Hepatocyte (in vitro differentiated cells): Measurements from ENCODE around the gene ESPL1. TPM values are rescaled to one million over a fixed set of nuclear protein-coding genes. Genes with fewer than 3 reads are reported as not detected.

Experiments used
- DNase-seq: peaks from one replicate; pipeline ENCODE4 v3.0.0-alpha.2; 2016; ENCODE audit warnings: low spot score
- H2AFZ ChIP-seq: fragments of 200-600 bp; sonication (generic); 2 replicates; pipeline ENCODE4 v1.6.0; 2016; ENCODE audit warnings: antibody characterized with exemption, mild to moderate bottlenecking
- H3K27ac ChIP-seq: fragments of 200-600 bp; sonication (generic); 2 replicates; pipeline ENCODE4 v1.5.1; 2016; ENCODE audit warnings: mild to moderate bottlenecking
- H3K27me3 ChIP-seq: fragments of 200-600 bp; sonication (generic); 2 replicates; pipeline ENCODE4 v1.6.1; 2016
- H3K36me3 ChIP-seq: fragments of 200-600 bp; sonication (generic); replicated peaks from 2 replicates; pipeline ENCODE4 v1.5.1; 2016; ENCODE audit warnings: low read depth; ENCODE audit not compliant: insufficient read depth
- H3K4me1 ChIP-seq: fragments of 200-600 bp; sonication (generic); 2 replicates; pipeline ENCODE4 v1.5.1; 2016; ENCODE audit warnings: mild to moderate bottlenecking, moderate library complexity; ENCODE audit not compliant: insufficient read depth
- H3K4me2 ChIP-seq: fragments of 200-600 bp; sonication (generic); 2 replicates; pipeline ENCODE4 v1.6.0; 2016
- H3K4me3 ChIP-seq: fragments of 200-600 bp; sonication (generic); 2 replicates; pipeline ENCODE4 v1.5.1; 2016; ENCODE audit warnings: mild to moderate bottlenecking
- H3K79me2 ChIP-seq: fragments of 200-600 bp; sonication (generic); 2 replicates; pipeline ENCODE4 v1.6.0; 2017; ENCODE audit warnings: mild to moderate bottlenecking
- H3K9me2 ChIP-seq: fragments of 200-600 bp; sonication (generic); replicated peaks from 2 replicates; pipeline ENCODE4 v1.6.0; 2017; ENCODE audit warnings: mild to moderate bottlenecking; ENCODE audit not compliant: insufficient read depth
- H3K9me3 ChIP-seq: fragments of 200-600 bp; sonication (generic); 2 replicates; pipeline ENCODE4 v1.5.1; 2016; ENCODE audit warnings: low read depth, mild to moderate bottlenecking
- H4K20me1 ChIP-seq: fragments of 200-600 bp; sonication (generic); 2 replicates; pipeline ENCODE4 v1.6.0; 2016; ENCODE audit warnings: mild to moderate bottlenecking; ENCODE audit not compliant: insufficient read depth, poor library complexity, severe bottlenecking
- EZH2 ChIP-seq: fragments of 200-600 bp; sonication (generic); IDR thresholded peaks from 2 replicates; pipeline ENCODE4 v1.6.1; 2016; ENCODE audit warnings: antibody characterized with exemption, mild to moderate bottlenecking, borderline replicate concordance
- EZH2phosphoT487 ChIP-seq: fragments of 200-600 bp; sonication (generic); IDR thresholded peaks from one replicate; pipeline ENCODE4 v1.6.1; 2018; ENCODE audit warnings: antibody characterized with exemption, mild to moderate bottlenecking, low read depth, moderate library complexity; ENCODE audit not compliant: unreplicated experiment, severe bottlenecking
- WGBS: methylation state at CpG from one replicate; pipeline ENCODE4 v1.1.6; 2016; ENCODE audit warnings: low lambda C conversion rate; ENCODE audit errors: missing lambda C conversion rate; 5-methylcytosine and 5-hydroxymethylcytosine counted together
- polyA plus RNA-seq: library from polyadenylated mRNA; unstranded; fragments of >200 nt; fragmentation: Nextera tagmentation; extraction: Ambion mirVana; gene quantifications from 2 replicates; pipeline ENCODE4 v1.2.1, GENCODE V29; 2016
- total RNA-seq: library from RNA; depleted of rRNA; stranded (reverse); fragments of >200 nt; gene quantifications from 2 replicates; pipeline ENCODE4 v1.2.3, GENCODE V29; 2014
- TF ChIP-seq, protein P1 (sequence below): fragments of 200-600 bp; sonication (generic); IDR thresholded peaks from 2 replicates; pipeline ENCODE4 v1.5.1; 2016; ENCODE audit warnings: antibody characterized with exemption, mild to moderate bottlenecking; ENCODE audit not compliant: poor library complexity

The ESPL1 gene
- total and polyA plus RNA-seq, 2 experiments from 2014 or later: 5.8 to 7.6 TPM

DNA sequence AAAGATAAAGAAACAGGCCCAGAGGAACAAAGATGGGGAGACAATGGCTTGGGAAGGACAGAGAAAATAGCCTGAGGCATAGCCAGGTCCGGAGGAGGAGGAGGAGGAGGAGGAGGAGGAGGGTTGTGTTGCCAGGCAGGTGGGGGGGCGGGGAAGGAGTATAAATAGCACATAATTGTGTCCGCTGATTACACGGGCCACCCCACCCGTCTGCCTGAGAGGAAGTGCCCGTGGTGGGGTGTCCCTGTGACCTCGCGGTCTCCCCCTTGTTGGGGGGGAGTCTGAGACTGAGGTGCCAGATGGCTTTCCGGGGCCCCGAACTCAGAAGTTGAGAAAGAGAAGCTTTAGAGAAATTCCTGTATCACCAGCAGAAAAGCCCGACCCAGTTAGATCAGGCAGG lies 69.9 kb downstream of the ESPL1 start:
- Histone ChIP-seq H3K79me2 (no peaks in the 10 kb centered on the region), H3K27ac (no peak overlapping the region), H3K4me1 (peaks cover 8% of the 10 kb centered on the region), H3K36me3 (no peaks in the 10 kb centered on the region), H4K20me1 (no peaks in the 10 kb centered on the region), H2AFZ (no peak overlapping the region), H3K9me3 (no peaks in the 10 kb centered on the region), H3K4me3 (no peak overlapping the region), H3K4me2 (no peak overlapping the region), H3K9me2 (no peaks in the 10 kb centered on the region), H3K27me3 (peaks cover 3% of the 10 kb centered on the region)
- WGBS: 55% methylated on average over 8 of the region's 11 CpGs
- no peak for DNase-seq
- TF ChIP-seq EZH2 (no peak), EZH2phosphoT487 (no peak)
- TF ChIP-seq, protein P1, sequence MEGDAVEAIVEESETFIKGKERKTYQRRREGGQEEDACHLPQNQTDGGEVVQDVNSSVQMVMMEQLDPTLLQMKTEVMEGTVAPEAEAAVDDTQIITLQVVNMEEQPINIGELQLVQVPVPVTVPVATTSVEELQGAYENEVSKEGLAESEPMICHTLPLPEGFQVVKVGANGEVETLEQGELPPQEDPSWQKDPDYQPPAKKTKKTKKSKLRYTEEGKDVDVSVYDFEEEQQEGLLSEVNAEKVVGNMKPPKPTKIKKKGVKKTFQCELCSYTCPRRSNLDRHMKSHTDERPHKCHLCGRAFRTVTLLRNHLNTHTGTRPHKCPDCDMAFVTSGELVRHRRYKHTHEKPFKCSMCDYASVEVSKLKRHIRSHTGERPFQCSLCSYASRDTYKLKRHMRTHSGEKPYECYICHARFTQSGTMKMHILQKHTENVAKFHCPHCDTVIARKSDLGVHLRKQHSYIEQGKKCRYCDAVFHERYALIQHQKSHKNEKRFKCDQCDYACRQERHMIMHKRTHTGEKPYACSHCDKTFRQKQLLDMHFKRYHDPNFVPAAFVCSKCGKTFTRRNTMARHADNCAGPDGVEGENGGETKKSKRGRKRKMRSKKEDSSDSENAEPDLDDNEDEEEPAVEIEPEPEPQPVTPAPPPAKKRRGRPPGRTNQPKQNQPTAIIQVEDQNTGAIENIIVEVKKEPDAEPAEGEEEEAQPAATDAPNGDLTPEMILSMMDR: no peak

GRCh38 chr12:53338916-53339315 lies 70.8 kb downstream of the ESPL1 start:
- H3K4me3 ChIP-seq: no peak overlapping the region
- 41% methylated on average over 2 of the region's 6 CpGs for WGBS

GRCh38 chr12:53340398-53340797 lies 72.3 kb downstream of the ESPL1 start:
- no peaks in the 10 kb centered on the region for H4K20me1 ChIP-seq
- no peak overlapping the region for H3K27ac ChIP-seq
- no peak for TF ChIP-seq EZH2
- TF ChIP-seq EZH2phosphoT487: no peak
- TF ChIP-seq, protein P1: no peak
- H3K27me3 ChIP-seq: peaks cover 3% of the 10 kb centered on the region
- peaks cover 10% of the 10 kb centered on the region for H3K4me1 ChIP-seq
- 83% methylated on average over 8 of the region's 9 CpGs for WGBS
- H2AFZ ChIP-seq: no peak overlapping the region
- H3K9me3 ChIP-seq: no peaks in the 10 kb centered on the region
- H3K79me2 ChIP-seq: no peaks in the 10 kb centered on the region
- H3K4me2 ChIP-seq: no peak overlapping the region
- no peak overlapping the region for H3K4me3 ChIP-seq
- H3K9me2 ChIP-seq: no peaks in the 10 kb centered on the region
- no peaks in the 10 kb centered on the region for H3K36me3 ChIP-seq
- no peak for DNase-seq

More at GRCh38 chr12:53338916-53339315, 70.8 kb downstream of the ESPL1 start:
- DNase-seq: peak; percentile 41
- Histone ChIP-seq H3K4me1 (peaks cover 8% of the 10 kb centered on the region), H4K20me1 (no peaks in the 10 kb centered on the region), H3K79me2 (no peaks in the 10 kb centered on the region), H3K36me3 (no peaks in the 10 kb centered on the region), H3K9me3 (no peaks in the 10 kb centered on the region), H2AFZ (no peak overlapping the region), H3K27me3 (peaks cover 3% of the 10 kb centered on the region), H3K4me2 (no peak overlapping the region), H3K27ac (no peak overlapping the region), H3K9me2 (no peaks in the 10 kb centered on the region)
- TF ChIP-seq EZH2 (no peak), EZH2phosphoT487 (no peak)
- TF ChIP-seq, protein P1: no peak

Other genes starting within 250 kb of the ESPL1 start
- gene TNS2, start 218.2 kb upstream of the ESPL1 start, total RNA-seq: 15.9 and 16.9 TPM in 2 replicates
- gene TNS2, start 218.2 kb upstream of the ESPL1 start, polyA plus RNA-seq: 32.2 and 41.8 TPM in 2 replicates
- gene SPRYD3, start 188.9 kb upstream of the ESPL1 start, total RNA-seq: 19.3 and 20.9 TPM in 2 replicates
- gene SPRYD3, start 188.9 kb upstream of the ESPL1 start, polyA plus RNA-seq: 24.6 and 25.8 TPM in 2 replicates
- gene IGFBP6, start 170.6 kb upstream of the ESPL1 start, total RNA-seq: 21.8 and 25.1 TPM in 2 replicates
- 81.2 and 86.0 TPM in 2 replicates for gene IGFBP6, start 170.6 kb upstream of the ESPL1 start, polyA plus RNA-seq
- gene SOAT2, start 164.8 kb upstream of the ESPL1 start, total RNA-seq: 18.9 and 21.8 TPM in 2 replicates
- gene SOAT2, start 164.8 kb upstream of the ESPL1 start, polyA plus RNA-seq: 28.9 and 29.4 TPM in 2 replicates
- gene ZNF740, start 87.6 kb upstream of the ESPL1 start, total RNA-seq: 13.2 and 23.2 TPM in 2 replicates
- gene ZNF740, start 87.6 kb upstream of the ESPL1 start, polyA plus RNA-seq: 4.4 and 4.6 TPM in 2 replicates
- 14.1 and 16.8 TPM in 2 replicates for gene CSAD, start 87.4 kb upstream of the ESPL1 start, total RNA-seq
- gene CSAD, start 87.4 kb upstream of the ESPL1 start, polyA plus RNA-seq: 14.3 and 15.7 TPM in 2 replicates
- 0.23 TPM in 1 of 2 replicates, not detected in the other for gene ITGB7, start 61.0 kb upstream of the ESPL1 start, total RNA-seq
- 1.0 TPM in 1 of 2 replicates, not detected in the other for gene ITGB7, start 61.0 kb upstream of the ESPL1 start, polyA plus RNA-seq
- gene RARG, start 36.1 kb upstream of the ESPL1 start, total RNA-seq: 15.1 and 20.9 TPM in 2 replicates
- gene RARG, start 36.1 kb upstream of the ESPL1 start, polyA plus RNA-seq: 24.7 and 28.1 TPM in 2 replicates
- 377 and 379 TPM in 2 replicates for gene PFDN5, start 27.2 kb downstream of the ESPL1 start, total RNA-seq
- gene PFDN5, start 27.2 kb downstream of the ESPL1 start, polyA plus RNA-seq: 415 and 441 TPM in 2 replicates
- gene MYG1, start 31.4 kb downstream of the ESPL1 start, total RNA-seq: 25.5 and 35.8 TPM in 2 replicates
- gene MYG1, start 31.4 kb downstream of the ESPL1 start, polyA plus RNA-seq: 34.6 and 35.9 TPM in 2 replicates
- 57.3 and 60.3 TPM in 2 replicates for gene AAAS, start 53.3 kb downstream of the ESPL1 start, total RNA-seq
- gene AAAS, start 53.3 kb downstream of the ESPL1 start, polyA plus RNA-seq: 70.6 and 79.9 TPM in 2 replicates
- 0.20 TPM in 1 of 2 replicates, not detected in the other for gene SP7, start 68.1 kb downstream of the ESPL1 start, total RNA-seq
- gene SP7, start 68.1 kb downstream of the ESPL1 start, polyA plus RNA-seq: 0.60 TPM in 1 of 2 replicates, not detected in the other
- gene SP1, start 111.9 kb downstream of the ESPL1 start, total RNA-seq: 48.0 and 53.3 TPM in 2 replicates
- gene SP1, start 111.9 kb downstream of the ESPL1 start, polyA plus RNA-seq: 11.0 and 12.8 TPM in 2 replicates
- gene AMHR2, start 155.6 kb downstream of the ESPL1 start, total RNA-seq: 6.4 and 13.9 TPM in 2 replicates
- 12.8 and 16.9 TPM in 2 replicates for gene AMHR2, start 155.6 kb downstream of the ESPL1 start, polyA plus RNA-seq
- gene PRR13, start 173.4 kb downstream of the ESPL1 start, total RNA-seq: 135 and 150 TPM in 2 replicates
- gene PRR13, start 173.4 kb downstream of the ESPL1 start, polyA plus RNA-seq: 457 and 458 TPM in 2 replicates
- gene PCBP2, start 183.8 kb downstream of the ESPL1 start, total RNA-seq: 343 and 389 TPM in 2 replicates
- gene PCBP2, start 183.8 kb downstream of the ESPL1 start, polyA plus RNA-seq: 132 and 133 TPM in 2 replicates
- 10.8 and 16.0 TPM in 2 replicates for gene MAP3K12, start 231.2 kb downstream of the ESPL1 start, total RNA-seq
- gene MAP3K12, start 231.2 kb downstream of the ESPL1 start, polyA plus RNA-seq: 10.0 and 14.0 TPM in 2 replicates
- gene TARBP2, start 233.0 kb downstream of the ESPL1 start, total RNA-seq: 39.1 and 54.6 TPM in 2 replicates
- gene TARBP2, start 233.0 kb downstream of the ESPL1 start, polyA plus RNA-seq: 81.1 and 88.6 TPM in 2 replicates
- not detected in 2 replicates for gene NPFF, start 239.2 kb downstream of the ESPL1 start, total RNA-seq
- 0.77 TPM in 1 of 2 replicates, not detected in the other for gene NPFF, start 239.2 kb downstream of the ESPL1 start, polyA plus RNA-seq